Astrocyte (in vitro differentiated cells and primary cell): Measurements from ENCODE around the gene KCND2. TPM values are rescaled to one million over a fixed set of nuclear protein-coding genes. Genes with fewer than 3 reads are reported as not detected.

ENCODE experiments used
- DNase-seq: peaks from one replicate; pipeline ENCODE4 v3.0.0-alpha.2; 2010; ENCODE audit warnings: low read depth
- FAIRE-seq: peaks from 2 replicates; lab custom pipeline; 2011; peaks lifted over from hg19 to GRCh38; lab: Jason Lieb, UNC
- H2AFZ ChIP-seq: 2 replicates; pipeline ENCODE4 v1.6.0; 2012; ENCODE audit warnings: low read depth, low read length, inconsistent platforms
- H3K27ac ChIP-seq: 2 replicates; pipeline ENCODE4 v1.5.1; 2011; ENCODE audit warnings: low read depth, low read length, inconsistent platforms
- H3K27me3 ChIP-seq: 2 replicates; pipeline ENCODE4 v1.6.0; 2011; ENCODE audit warnings: low read length, inconsistent platforms; ENCODE audit not compliant: insufficient read depth
- H3K36me3 ChIP-seq: 2 replicates; pipeline ENCODE4 v1.5.1; 2011; ENCODE audit warnings: low read length, inconsistent platforms; ENCODE audit not compliant: insufficient read depth
- H3K4me1 ChIP-seq: 2 replicates; pipeline ENCODE4 v1.5.1; 2011; ENCODE audit warnings: low read length, inconsistent platforms; ENCODE audit not compliant: insufficient read depth
- H3K4me2 ChIP-seq: 2 replicates; pipeline ENCODE4 v1.6.0; 2012; ENCODE audit warnings: low read length, inconsistent platforms
- H3K4me3 ChIP-seq: 2 replicates; pipeline ENCODE4 v1.5.1; 2011; ENCODE audit warnings: low read depth, mild to moderate bottlenecking, low read length, inconsistent platforms; ENCODE audit not compliant: insufficient read depth
- H3K79me2 ChIP-seq: 2 replicates; pipeline ENCODE4 v1.6.0; 2012; ENCODE audit warnings: mild to moderate bottlenecking, low read length, inconsistent platforms; ENCODE audit not compliant: insufficient read depth
- H3K9ac ChIP-seq: 2 replicates; pipeline ENCODE4 v1.6.0; 2012; ENCODE audit warnings: mild to moderate bottlenecking, low read length, inconsistent platforms
- H3K9me3 ChIP-seq: 2 replicates; pipeline ENCODE4 v1.5.1; 2012; ENCODE audit warnings: low read depth, mild to moderate bottlenecking, low read length, inconsistent platforms; ENCODE audit not compliant: insufficient read depth
- H4K20me1 ChIP-seq: 2 replicates; pipeline ENCODE4 v1.6.0; 2012; ENCODE audit warnings: low read length, inconsistent platforms; ENCODE audit not compliant: insufficient read depth
- H3K27ac Mint-ChIP-seq: one replicate; pipeline ENCODE4 v1.8.0; 2021; ENCODE audit warnings: mild to moderate bottlenecking, mixed read lengths; ENCODE audit not compliant: unreplicated experiment
- H3K27me3 Mint-ChIP-seq: one replicate; pipeline ENCODE4 v1.8.0; 2021; ENCODE audit warnings: low read depth, mixed read lengths; ENCODE audit not compliant: unreplicated experiment
- H3K36me3 Mint-ChIP-seq: one replicate; pipeline ENCODE4 v1.8.0; 2021; ENCODE audit warnings: low read depth, mixed read lengths; ENCODE audit not compliant: unreplicated experiment
- H3K4me1 Mint-ChIP-seq: one replicate; pipeline ENCODE4 v1.8.0; 2021; ENCODE audit warnings: low read depth, mixed read lengths; ENCODE audit not compliant: unreplicated experiment
- H3K4me3 Mint-ChIP-seq: one replicate; pipeline ENCODE4 v1.8.0; 2021; ENCODE audit warnings: mild to moderate bottlenecking, moderate library complexity, mixed read lengths; ENCODE audit not compliant: unreplicated experiment
- H3K9me3 Mint-ChIP-seq: one replicate; pipeline ENCODE4 v1.8.0; 2021; ENCODE audit warnings: mild to moderate bottlenecking, mixed read lengths; ENCODE audit not compliant: unreplicated experiment
- EZH2 ChIP-seq: IDR thresholded peaks from 2 replicates; pipeline ENCODE4 v1.6.1; 2012; ENCODE audit warnings: mild to moderate bottlenecking, low read length, inconsistent platforms; ENCODE audit not compliant: insufficient read depth
- total RNA-seq: library from RNA; stranded (reverse); gene quantifications from 2 replicates; pipeline ENCODE4 v1.2.1, GENCODE V29; 2021
- TF ChIP-seq, protein P1 (sequence below): IDR thresholded peaks from 2 replicates; pipeline ENCODE4 v1.5.1; 2011; ENCODE audit warnings: low read depth, mild to moderate bottlenecking, inconsistent platforms, low read length, moderate library complexity; ENCODE audit not compliant: insufficient read depth

Gene KCND2
- total RNA-seq, 1 donor from 2014 or later: 0.30 TPM

DNA sequence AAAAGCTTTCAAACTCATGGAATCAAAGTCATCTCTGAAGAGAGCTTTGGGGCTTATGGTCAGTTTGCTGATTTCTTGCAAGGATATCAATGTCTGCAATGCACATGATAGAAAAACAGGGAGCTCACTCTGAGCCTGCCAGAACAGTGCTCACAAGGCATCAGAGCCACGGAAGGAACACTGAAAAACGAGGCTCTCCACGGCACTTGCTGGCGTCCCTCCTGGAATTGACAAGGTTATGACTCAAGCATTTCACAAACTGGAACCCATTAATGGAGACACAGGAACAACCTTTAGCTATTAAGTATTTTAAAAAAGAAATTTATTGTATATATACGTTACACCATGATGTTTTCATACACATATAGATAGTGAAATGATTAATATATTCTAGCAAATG lies 266.3 kb downstream of the KCND2 start:
- Histone ChIP-seq H4K20me1 (no peaks in the 10 kb centered on the region), H3K4me3 (no peak overlapping the region), H3K36me3 (no peaks in the 10 kb centered on the region), H3K4me2 (no peak overlapping the region), H2AFZ (no peak overlapping the region), H3K27ac (no peak overlapping the region), H3K4me1 (no peaks in the 10 kb centered on the region), H3K27me3 (no peaks in the 10 kb centered on the region), H3K9me3 (no peaks in the 10 kb centered on the region), H3K79me2 (no peaks in the 10 kb centered on the region), H3K9ac (no peak overlapping the region)
- Mint-ChIP-seq H3K27ac (no peak overlapping the region), H3K9me3 (no peaks in the 10 kb centered on the region), H3K27me3 (no peaks in the 10 kb centered on the region), H3K36me3 (no peaks in the 10 kb centered on the region), H3K4me3 (no peak overlapping the region), H3K4me1 (no peaks in the 10 kb centered on the region)
- FAIRE-seq (no peak), DNase-seq (no peak)
- TF ChIP-seq, protein P1, sequence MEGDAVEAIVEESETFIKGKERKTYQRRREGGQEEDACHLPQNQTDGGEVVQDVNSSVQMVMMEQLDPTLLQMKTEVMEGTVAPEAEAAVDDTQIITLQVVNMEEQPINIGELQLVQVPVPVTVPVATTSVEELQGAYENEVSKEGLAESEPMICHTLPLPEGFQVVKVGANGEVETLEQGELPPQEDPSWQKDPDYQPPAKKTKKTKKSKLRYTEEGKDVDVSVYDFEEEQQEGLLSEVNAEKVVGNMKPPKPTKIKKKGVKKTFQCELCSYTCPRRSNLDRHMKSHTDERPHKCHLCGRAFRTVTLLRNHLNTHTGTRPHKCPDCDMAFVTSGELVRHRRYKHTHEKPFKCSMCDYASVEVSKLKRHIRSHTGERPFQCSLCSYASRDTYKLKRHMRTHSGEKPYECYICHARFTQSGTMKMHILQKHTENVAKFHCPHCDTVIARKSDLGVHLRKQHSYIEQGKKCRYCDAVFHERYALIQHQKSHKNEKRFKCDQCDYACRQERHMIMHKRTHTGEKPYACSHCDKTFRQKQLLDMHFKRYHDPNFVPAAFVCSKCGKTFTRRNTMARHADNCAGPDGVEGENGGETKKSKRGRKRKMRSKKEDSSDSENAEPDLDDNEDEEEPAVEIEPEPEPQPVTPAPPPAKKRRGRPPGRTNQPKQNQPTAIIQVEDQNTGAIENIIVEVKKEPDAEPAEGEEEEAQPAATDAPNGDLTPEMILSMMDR: no peak
- TF ChIP-seq EZH2: no peak

DNA sequence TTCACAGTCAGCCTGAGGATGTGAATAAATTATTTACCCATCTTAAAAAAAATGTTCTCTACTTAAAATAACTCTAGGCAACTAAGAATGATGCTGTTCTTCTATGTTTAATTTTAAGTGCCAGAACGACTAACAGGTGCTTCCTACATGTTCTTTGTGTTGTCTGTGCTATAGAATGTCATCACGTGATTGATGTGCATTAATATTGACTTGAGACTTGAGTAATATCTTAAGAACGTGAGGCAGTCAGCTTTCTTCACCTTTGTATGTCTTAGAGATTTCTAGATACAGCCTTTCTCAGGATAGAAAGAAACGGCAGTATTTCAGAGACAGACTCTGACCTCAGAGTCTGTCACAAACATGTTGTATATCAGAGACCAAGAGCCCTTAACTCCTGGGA lies 274.6 kb downstream of the KCND2 start:
- Mint-ChIP-seq H3K36me3 (no peaks in the 10 kb centered on the region), H3K9me3 (no peaks in the 10 kb centered on the region), H3K27ac (no peak overlapping the region), H3K27me3 (no peaks in the 10 kb centered on the region), H3K4me1 (no peaks in the 10 kb centered on the region), H3K4me3 (no peak overlapping the region)
- no peak for DNase-seq
- no peak overlapping the region for H3K4me3 ChIP-seq
- H3K27me3 ChIP-seq: no peaks in the 10 kb centered on the region
- H3K9me3 ChIP-seq: no peaks in the 10 kb centered on the region
- no peaks in the 10 kb centered on the region for H3K4me1 ChIP-seq
- H3K27ac ChIP-seq: no peak overlapping the region
- H3K9ac ChIP-seq: no peak overlapping the region
- no peaks in the 10 kb centered on the region for H4K20me1 ChIP-seq
- H2AFZ ChIP-seq: no peak overlapping the region
- no peak overlapping the region for H3K4me2 ChIP-seq
- no peaks in the 10 kb centered on the region for H3K36me3 ChIP-seq
- no peak for TF ChIP-seq EZH2
- TF ChIP-seq, protein P1: no peak
- H3K79me2 ChIP-seq: no peaks in the 10 kb centered on the region
- FAIRE-seq: no peak

DNA sequence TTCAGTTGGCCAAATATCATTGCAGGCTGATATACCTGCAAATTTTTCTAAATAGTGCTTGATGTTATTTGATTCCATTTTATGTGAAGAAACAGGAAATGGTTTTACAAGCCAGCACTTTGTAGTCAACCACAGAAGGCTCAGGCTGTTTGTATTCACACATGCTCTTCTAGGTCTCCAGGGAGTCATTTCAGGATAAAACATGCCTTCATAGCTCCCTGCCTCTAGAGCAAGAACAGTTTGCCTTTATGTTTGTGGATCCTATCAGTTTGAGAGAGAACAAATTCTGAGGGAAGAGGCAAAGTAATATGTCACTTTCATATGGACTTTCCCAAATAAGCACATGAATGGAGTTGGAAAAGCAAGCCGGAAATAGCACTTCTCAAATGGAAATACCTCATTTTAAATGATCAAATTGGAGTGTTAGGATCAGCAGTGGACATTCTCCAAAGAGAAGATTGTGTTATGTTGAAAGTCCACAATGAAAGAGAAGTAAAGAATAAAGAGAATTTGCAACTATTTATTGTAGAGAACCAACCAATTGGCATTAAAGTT lies 277.6 kb downstream of the KCND2 start:
- TF ChIP-seq EZH2: no peak
- TF ChIP-seq, protein P1: no peak
- Histone ChIP-seq H3K9ac (no peak overlapping the region), H3K27ac (no peak overlapping the region), H3K79me2 (no peaks in the 10 kb centered on the region), H4K20me1 (no peaks in the 10 kb centered on the region), H3K4me1 (no peaks in the 10 kb centered on the region), H3K27me3 (peaks cover 2% of the 10 kb centered on the region), H2AFZ (no peak overlapping the region), H3K9me3 (no peaks in the 10 kb centered on the region), H3K4me3 (no peak overlapping the region), H3K36me3 (no peaks in the 10 kb centered on the region), H3K4me2 (no peak overlapping the region)
- H3K27me3 Mint-ChIP-seq: no peaks in the 10 kb centered on the region
- H3K36me3 Mint-ChIP-seq: no peaks in the 10 kb centered on the region
- H3K4me3 Mint-ChIP-seq: no peak overlapping the region
- FAIRE-seq (no peak), DNase-seq (peak; percentile 41)
- H3K27ac Mint-ChIP-seq: no peak overlapping the region
- no peaks in the 10 kb centered on the region for H3K9me3 Mint-ChIP-seq
- no peaks in the 10 kb centered on the region for H3K4me1 Mint-ChIP-seq
